GM12878 (cell line): ENCODE data around the gene SPINK9. TPM values are rescaled to one million over a fixed set of nuclear protein-coding genes. Genes with fewer than 3 reads are reported as not detected.

ENCODE experiments used
- ATAC-seq: fragments of 200-7000 bp; cut with Tn5 transposase; 3 replicates; pipeline ENCODE4 v1.9.1; 2020; ENCODE audit warnings: mild to moderate bottlenecking, moderate library complexity
- BruUV-seq: library from RNA; stranded (reverse); fragments of 400-500 nt; replicated peaks from 2 replicates; lab custom pipeline; 2021; lab: Mats Ljungman, UMichigan
- CTCF ChIA-PET: fragments of 300-600 bp; sonication (Branson Sonifier 250); formaldehyde crosslinking; extraction: SDS; loops from one replicate; lab custom pipeline; 2021; ENCODE audit warnings: inconsistent platforms; lab: Yijun Ruan, JAX
- POLR2A ChIA-PET: fragments of 350-600 bp; formaldehyde crosslinking; extraction: SDS; loops from one replicate; lab custom pipeline; 2021; ENCODE audit warnings: inconsistent platforms; lab: Charles Lee
- RAD21 ChIA-PET: fragments of 300-600 bp; sonication (Branson Sonifier 250); formaldehyde crosslinking; loops from one replicate; lab custom pipeline; 2023; ENCODE audit warnings: antibody characterized with exemption; ENCODE audit not compliant: unreplicated experiment; lab: Charles Lee
- SMC1A ChIA-PET: fragments of 300-600 bp; sonication (Branson Sonifier 250); formaldehyde crosslinking; loops from one replicate; lab custom pipeline; 2023; ENCODE audit not compliant: unreplicated experiment, uncharacterized antibody; lab: Charles Lee
- DNase-seq: peaks from one replicate; pipeline ENCODE4 v3.0.0-alpha.2; 2011; ENCODE audit warnings: low read depth, low spot score
- FAIRE-seq: peaks from 3 replicates; lab custom pipeline; 2011; peaks lifted over from hg19 to GRCh38; lab: Jason Lieb, UNC
- H2AFZ ChIP-seq: 2 replicates; pipeline ENCODE4 v1.6.0; 2011; ENCODE audit warnings: low read depth, low read length, control low read depth; ENCODE audit not compliant: control insufficient read depth
- H3K27ac ChIP-seq: 2 replicates; pipeline ENCODE4 v1.5.1; 2011; ENCODE audit warnings: control low read depth; ENCODE audit not compliant: control insufficient read depth, insufficient read depth
- H3K27me3 ChIP-seq, 2 experiments: replicated peaks in 1 of 2; 2 replicates each; pipeline versions ENCODE4 v1.6.0 to v1.6.1; 2011; ENCODE audit warnings: low read length in 1 of 2; ENCODE audit not compliant: control insufficient read depth in 2 of 2, insufficient read depth in 2 of 2
- H3K36me3 ChIP-seq, 2 experiments: 2 replicates each; pipeline ENCODE4 v1.5.1; 2011; ENCODE audit warnings: low read length in 1 of 2; ENCODE audit not compliant: control insufficient read depth in 2 of 2, insufficient read depth in 2 of 2
- H3K4me1 ChIP-seq: 2 replicates; pipeline ENCODE4 v1.6.1; 2011; ENCODE audit warnings: mild to moderate bottlenecking, low read length, moderate library complexity, mixed read lengths; ENCODE audit not compliant: control insufficient read depth, insufficient read depth
- H3K4me2 ChIP-seq: 2 replicates; pipeline ENCODE4 v1.6.0; 2011; ENCODE audit warnings: control low read depth; ENCODE audit not compliant: control insufficient read depth, insufficient read depth
- H3K4me3 ChIP-seq: fragments of 200-600 bp; sonication (generic); 2 replicates; pipeline ENCODE4 v1.5.1; 2016
- H3K79me2 ChIP-seq: 2 replicates; pipeline ENCODE4 v1.6.0; 2011; ENCODE audit warnings: low read length; ENCODE audit not compliant: control insufficient read depth, insufficient read depth
- H3K9ac ChIP-seq: 2 replicates; pipeline ENCODE4 v1.8.0; 2011; ENCODE audit warnings: low read length, control low read depth, mixed read lengths; ENCODE audit not compliant: control insufficient read depth, insufficient read depth
- H3K9me3 ChIP-seq: replicated peaks from 3 replicates; pipeline ENCODE4 v1.5.1; 2011; ENCODE audit warnings: mild to moderate bottlenecking, low read length; ENCODE audit not compliant: control insufficient read depth, insufficient read depth
- H4K20me1 ChIP-seq: 2 replicates; pipeline ENCODE4 v1.6.0; 2011; ENCODE audit not compliant: control insufficient read depth, insufficient read depth
- IKZF2 ChIP-seq, 2 experiments: fragments of 450-650 bp; IDR thresholded peaks; 2 replicates each; pipeline ENCODE4 v1.6.1; 2017; ENCODE audit warnings: mild to moderate bottlenecking in 2 of 2, moderate library complexity in 2 of 2
- JUNB ChIP-seq: IDR thresholded peaks from 2 replicates; pipeline ENCODE4 v1.6.1; 2016; ENCODE audit warnings: antibody characterized with exemption, mild to moderate bottlenecking
- MYB ChIP-seq: fragments of 150-350 bp; IDR thresholded peaks from 2 replicates; pipeline ENCODE4 v1.6.1; 2014; ENCODE audit warnings: mild to moderate bottlenecking, low read depth, low read length, borderline replicate concordance
- RBBP5 ChIP-seq: fragments of 200-600 bp; sonication (generic); conservative IDR thresholded peaks from 2 replicates; pipeline ENCODE4 v1.6.1; 2016
- SP1 ChIP-seq: IDR thresholded peaks from one replicate; pipeline ENCODE4 v1.6.1; 2011; ENCODE audit warnings: low read depth, low read length
- WRNIP1 ChIP-seq: IDR thresholded peaks from 2 replicates; pipeline ENCODE4 v1.6.1; 2011; ENCODE audit warnings: low read depth, low read length, improper control_type of control experiment, borderline replicate concordance
- YY1 ChIP-seq: IDR thresholded peaks from 2 replicates; pipeline ENCODE4 v1.6.1; 2011; ENCODE audit warnings: low read depth, mild to moderate bottlenecking, low read length
- ZZZ3 ChIP-seq: IDR thresholded peaks from 2 replicates; pipeline ENCODE4 v1.6.1; 2011; ENCODE audit warnings: low read depth; ENCODE audit not compliant: control insufficient read depth, insufficient read length
- WGBS: methylation state at CpG from one replicate; pipeline ENCODE4 v1.1.6; 2016; ENCODE audit warnings: low lambda C conversion rate; ENCODE audit not compliant: insufficient replicate concordance, insufficient coverage; ENCODE audit errors: missing lambda C conversion rate; 5-methylcytosine and 5-hydroxymethylcytosine counted together
- in situ Hi-C: fragments of 300-500 bp; cut with MboI; formaldehyde crosslinking; loops from 9 replicates; pipeline ENCODE4 v1.14.3; 2018; ENCODE audit warnings: mixed read lengths
- intact Hi-C: fragments of 100-400 bp; cut with micrococcal nuclease; formaldehyde crosslinking; loops from one replicate; pipeline ENCODE4 v1.14.2; 2022; ENCODE audit not compliant: unreplicated experiment
- polyA plus RNA-seq, 11 experiments: library from polyadenylated mRNA; depleted of rRNA in 4 of 11; unstranded in 6 of 11; stranded (reverse) in 5 of 11; fragments of >200 nt; fragmentation: Nextera tagmentation in 4 of 11; fragmentation: Illumina TruSeq in 1 of 11; extraction: Ambion mirVana in 4 of 11; extraction: Trizol in 1 of 11; gene quantifications; 1 replicate in 1 of 11; 2 replicates in 10 of 11; pipeline versions ENCODE4 v1.2.1 to v1.2.3, GENCODE V29; 2011 to 2016; ENCODE audit warnings: inconsistent platforms in 2 of 11, missing spikeins in 2 of 11, low read depth in 1 of 11
- total RNA-seq, 4 experiments: library from RNA; depleted of rRNA in 3 of 4; stranded (reverse); fragments of >200 nt in 3 of 4; fragmentation: Illumina TruSeq in 1 of 4; extraction: Trizol in 1 of 4; gene quantifications; 2 replicates each; pipeline versions ENCODE4 v1.2.1 to v1.2.3, GENCODE V29; 2013 to 2021
- TF ChIP-seq, protein P1 (sequence below), 3 experiments: IDR thresholded peaks in 2 of 3; conservative IDR thresholded peaks in 1 of 3; 2 replicates each; pipeline ENCODE4 v1.5.1; 2011; ENCODE audit warnings: low read depth in 3 of 3, low read length in 3 of 3, mild to moderate bottlenecking in 3 of 3, control low read depth in 2 of 3, moderate library complexity in 2 of 3, inconsistent platforms in 1 of 3, mixed read lengths in 1 of 3; ENCODE audit not compliant: control insufficient read depth in 2 of 3, insufficient read depth in 1 of 3; ENCODE audit errors: extremely low read depth in 1 of 3
- TF ChIP-seq, protein P2 (sequence below): fragments of 450-650 bp; formaldehyde crosslinking; IDR thresholded peaks from 2 replicates; pipeline ENCODE4 v1.4.0; 2022; ENCODE audit warnings: mild to moderate bottlenecking, moderate library complexity

Gene SPINK9
- total and polyA plus RNA-seq, 10 of the 15 experiments (the other 5 are each of a cell fraction or from before 2014, with no cell fraction given), result not detected

DNA sequence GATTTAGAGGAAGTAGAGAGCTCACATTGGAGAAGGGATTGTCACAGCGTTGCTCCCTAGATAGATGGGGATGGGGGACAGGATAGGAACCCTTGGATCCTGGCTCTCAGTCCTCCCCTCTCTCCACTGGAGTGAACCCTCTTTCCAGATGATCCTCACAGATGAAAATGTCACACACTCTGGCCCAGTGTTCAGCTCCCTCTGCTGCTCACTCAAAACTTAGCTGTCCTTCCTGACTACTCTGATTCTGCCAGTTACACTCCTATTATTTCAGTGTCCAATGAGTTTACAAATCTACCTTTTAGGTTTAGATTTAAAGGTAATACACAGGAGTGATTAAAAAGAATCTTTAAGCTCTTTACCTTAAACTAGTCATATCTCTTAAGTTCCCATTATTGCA is 28.9 kb upstream of the SPINK9 start:
- TF ChIP-seq, protein P1, sequence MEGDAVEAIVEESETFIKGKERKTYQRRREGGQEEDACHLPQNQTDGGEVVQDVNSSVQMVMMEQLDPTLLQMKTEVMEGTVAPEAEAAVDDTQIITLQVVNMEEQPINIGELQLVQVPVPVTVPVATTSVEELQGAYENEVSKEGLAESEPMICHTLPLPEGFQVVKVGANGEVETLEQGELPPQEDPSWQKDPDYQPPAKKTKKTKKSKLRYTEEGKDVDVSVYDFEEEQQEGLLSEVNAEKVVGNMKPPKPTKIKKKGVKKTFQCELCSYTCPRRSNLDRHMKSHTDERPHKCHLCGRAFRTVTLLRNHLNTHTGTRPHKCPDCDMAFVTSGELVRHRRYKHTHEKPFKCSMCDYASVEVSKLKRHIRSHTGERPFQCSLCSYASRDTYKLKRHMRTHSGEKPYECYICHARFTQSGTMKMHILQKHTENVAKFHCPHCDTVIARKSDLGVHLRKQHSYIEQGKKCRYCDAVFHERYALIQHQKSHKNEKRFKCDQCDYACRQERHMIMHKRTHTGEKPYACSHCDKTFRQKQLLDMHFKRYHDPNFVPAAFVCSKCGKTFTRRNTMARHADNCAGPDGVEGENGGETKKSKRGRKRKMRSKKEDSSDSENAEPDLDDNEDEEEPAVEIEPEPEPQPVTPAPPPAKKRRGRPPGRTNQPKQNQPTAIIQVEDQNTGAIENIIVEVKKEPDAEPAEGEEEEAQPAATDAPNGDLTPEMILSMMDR (IDR thresholded peaks at IDR 0.05 in 2 of 3, conservative IDR thresholded peaks at IDR 0.05 in 1 of 3; ENCODE audit: control insufficient read depth in 2 of 3, extremely low read depth in 1 of 3, insufficient read depth in 1 of 3, low read depth in 3 of 3, low read length in 3 of 3), result peak in 1 of 3 experiments; percentile 21; a peak in 2 of 6 replicates
- no peak for TF ChIP-seq IKZF2 (IDR thresholded peaks at IDR 0.05)

DNA sequence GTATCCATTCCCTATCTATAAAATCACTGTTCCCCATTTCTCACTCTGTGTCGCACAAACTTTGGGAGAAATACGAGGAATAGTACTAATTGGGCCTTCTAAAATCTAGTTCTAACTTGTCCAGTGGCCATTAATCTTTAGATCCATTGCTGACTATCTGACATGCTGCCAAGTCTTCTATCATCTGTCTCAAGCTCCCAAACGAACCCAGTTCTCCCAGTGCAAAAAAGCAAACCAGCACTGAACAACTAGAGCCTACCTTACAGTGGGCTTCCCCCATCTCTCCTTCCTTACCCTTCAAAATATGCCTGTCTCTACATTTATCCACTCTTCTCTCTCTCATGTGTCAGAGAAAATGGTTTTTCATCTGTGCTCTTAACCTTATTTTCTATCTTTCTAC is 26.3 kb upstream of the SPINK9 start:
- H4K20me1 ChIP-seq, result no peaks in the 10 kb centered on the region
- SMC1A ChIA-PET, result no interaction called here
- DNase-seq (no peak), ATAC-seq (no peak), FAIRE-seq (no peak)
- H3K27ac ChIP-seq, result no peak overlapping the region
- POLR2A ChIA-PET, result no interaction called here
- RAD21 ChIA-PET, result no interaction called here
- H3K4me1 ChIP-seq, result no peaks in the 10 kb centered on the region
- WGBS, result 0% methylated on average over 3 of the region's 3 CpGs
- no peak overlapping the region for H3K9ac ChIP-seq
- H3K9me3 ChIP-seq, result no peaks in the 10 kb centered on the region
- no peaks in the 10 kb centered on the region for H3K79me2 ChIP-seq
- CTCF ChIA-PET, result no interaction called here
- in situ Hi-C loops (no loop called here), intact Hi-C loops (no loop called here)
- H3K4me2 ChIP-seq, result no peak overlapping the region
- no peak overlapping the region for H3K4me3 ChIP-seq
- H3K36me3 ChIP-seq, result no peaks in the 10 kb centered on the region
- H3K27me3 ChIP-seq, result no peaks in the 10 kb centered on the region
- H2AFZ ChIP-seq, result no peak overlapping the region
- BruUV-seq, result no TSS peak
- TF ChIP-seq ZZZ3 (no peak), JUNB (no peak), RBBP5 (no peak), SP1 (no peak), MYB (no peak), WRNIP1 (no peak), YY1 (no peak)
- TF ChIP-seq, protein P2, sequence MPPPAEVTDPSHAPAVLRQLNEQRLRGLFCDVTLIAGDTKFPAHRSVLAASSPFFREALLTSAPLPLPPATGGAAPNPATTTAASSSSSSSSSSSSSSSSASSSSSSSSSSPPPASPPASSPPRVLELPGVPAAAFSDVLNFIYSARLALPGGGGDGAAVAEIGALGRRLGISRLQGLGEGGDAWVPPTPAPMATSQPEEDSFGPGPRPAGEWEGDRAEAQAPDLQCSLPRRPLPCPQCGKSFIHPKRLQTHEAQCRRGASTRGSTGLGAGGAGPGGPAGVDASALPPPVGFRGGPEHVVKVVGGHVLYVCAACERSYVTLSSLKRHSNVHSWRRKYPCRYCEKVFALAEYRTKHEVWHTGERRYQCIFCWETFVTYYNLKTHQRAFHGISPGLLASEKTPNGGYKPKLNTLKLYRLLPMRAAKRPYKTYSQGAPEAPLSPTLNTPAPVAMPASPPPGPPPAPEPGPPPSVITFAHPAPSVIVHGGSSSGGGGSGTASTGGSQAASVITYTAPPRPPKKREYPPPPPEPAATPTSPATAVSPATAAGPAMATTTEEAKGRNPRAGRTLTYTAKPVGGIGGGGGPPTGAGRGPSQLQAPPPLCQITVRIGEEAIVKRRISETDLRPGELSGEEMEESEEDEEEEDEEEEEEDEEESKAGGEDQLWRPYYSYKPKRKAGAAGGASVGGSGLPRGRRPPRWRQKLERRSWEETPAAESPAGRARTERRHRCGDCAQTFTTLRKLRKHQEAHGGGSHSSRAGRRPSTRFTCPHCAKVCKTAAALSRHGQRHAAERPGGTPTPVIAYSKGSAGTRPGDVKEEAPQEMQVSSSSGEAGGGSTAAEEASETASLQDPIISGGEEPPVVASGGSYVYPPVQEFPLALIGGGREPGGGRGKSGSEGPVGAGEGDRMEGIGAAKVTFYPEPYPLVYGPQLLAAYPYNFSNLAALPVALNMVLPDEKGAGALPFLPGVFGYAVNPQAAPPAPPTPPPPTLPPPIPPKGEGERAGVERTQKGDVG (CRISPR knock-in tag), result no peak

More for the DNA sequence above, 28.9 kb upstream of the SPINK9 start:
- ChIA-PET CTCF (interaction anchor here (0.9 to 1.5 kb wide), 2 partner anchors 15 to 125 kb away, joined by 4 read pairs; no protein-coding TSS in a partner anchor), RAD21 (no interaction called here), SMC1A (interaction anchor here (1.2 kb wide), 1 partner anchor 127 kb away, joined by 3 read pairs; no protein-coding TSS in a partner anchor), POLR2A (no interaction called here)
- H3K9me3 ChIP-seq, result no peaks in the 10 kb centered on the region
- H3K27me3 ChIP-seq, result no peaks in the 10 kb centered on the region
- H3K4me2 ChIP-seq, result no peak overlapping the region
- no peak overlapping the region for H3K9ac ChIP-seq
- 25% methylated on average over 1 of the region's 1 CpG for WGBS
- no peaks in the 10 kb centered on the region for H3K36me3 ChIP-seq
- H4K20me1 ChIP-seq, result no peaks in the 10 kb centered on the region
- H3K79me2 ChIP-seq, result no peaks in the 10 kb centered on the region
- no peak overlapping the region for H2AFZ ChIP-seq
- in situ Hi-C loops (no loop called here), intact Hi-C loops (no loop called here)
- H3K4me3 ChIP-seq, result no peak overlapping the region
- no peaks in the 10 kb centered on the region for H3K4me1 ChIP-seq
- BruUV-seq, result no TSS peak
- no peak overlapping the region for H3K27ac ChIP-seq
- ATAC-seq, result no peak
- DNase-seq, result no peak
- no peak for FAIRE-seq
